Left renal pelvis (tissue), 4 donors: ENCODE measurements around the gene NOC3L. TPM values are rescaled to one million over a fixed set of nuclear protein-coding genes. Genes with fewer than 3 reads are reported as not detected.
"Not testable (repeated sequence)": the region's sequence is repeated elsewhere in the genome, so short reads cannot be mapped to it uniquely, and the experiment has no call there.

Experiments used
- DNase-seq, 4 donors: peaks; one replicate each; pipeline ENCODE4 v3.0.0-alpha.2; 2013; ENCODE audit warnings: low read depth in 4 of 4, low spot score in 3 of 4
- polyA plus RNA-seq, 4 donors: library from polyadenylated mRNA; unstranded; fragments of 120-200 nt; gene quantifications; one replicate each; pipeline ENCODE4 v1.2.1, GENCODE V29; 2013; ENCODE audit not compliant: insufficient read length in 4 of 4

Gene NOC3L, protein sequence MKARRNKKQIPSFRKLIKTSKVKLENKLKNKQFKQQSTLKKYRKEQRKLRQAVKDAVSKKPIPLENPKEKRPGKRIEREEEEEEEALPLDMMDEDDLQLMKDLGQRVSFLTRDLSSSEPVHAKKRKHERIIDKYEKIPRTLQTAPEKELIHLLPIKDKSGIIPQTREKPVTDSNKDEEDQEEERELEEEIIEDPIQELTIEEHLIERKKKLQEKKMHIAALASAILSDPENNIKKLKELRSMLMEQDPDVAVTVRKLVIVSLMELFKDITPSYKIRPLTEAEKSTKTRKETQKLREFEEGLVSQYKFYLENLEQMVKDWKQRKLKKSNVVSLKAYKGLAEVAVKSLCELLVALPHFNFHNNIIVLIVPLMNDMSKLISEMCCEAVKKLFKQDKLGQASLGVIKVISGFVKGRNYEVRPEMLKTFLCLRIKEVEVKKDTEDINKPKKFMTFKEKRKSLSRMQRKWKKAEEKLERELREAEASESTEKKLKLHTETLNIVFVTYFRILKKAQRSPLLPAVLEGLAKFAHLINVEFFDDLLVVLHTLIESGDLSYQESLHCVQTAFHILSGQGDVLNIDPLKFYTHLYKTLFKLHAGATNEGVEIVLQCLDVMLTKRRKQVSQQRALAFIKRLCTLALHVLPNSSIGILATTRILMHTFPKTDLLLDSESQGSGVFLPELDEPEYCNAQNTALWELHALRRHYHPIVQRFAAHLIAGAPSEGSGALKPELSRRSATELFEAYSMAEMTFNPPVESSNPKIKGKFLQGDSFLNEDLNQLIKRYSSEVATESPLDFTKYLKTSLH
- 10 to 100 TPM; 20.3 to 23.9 (median 22.0) TPM for polyA plus RNA-seq

DNA sequence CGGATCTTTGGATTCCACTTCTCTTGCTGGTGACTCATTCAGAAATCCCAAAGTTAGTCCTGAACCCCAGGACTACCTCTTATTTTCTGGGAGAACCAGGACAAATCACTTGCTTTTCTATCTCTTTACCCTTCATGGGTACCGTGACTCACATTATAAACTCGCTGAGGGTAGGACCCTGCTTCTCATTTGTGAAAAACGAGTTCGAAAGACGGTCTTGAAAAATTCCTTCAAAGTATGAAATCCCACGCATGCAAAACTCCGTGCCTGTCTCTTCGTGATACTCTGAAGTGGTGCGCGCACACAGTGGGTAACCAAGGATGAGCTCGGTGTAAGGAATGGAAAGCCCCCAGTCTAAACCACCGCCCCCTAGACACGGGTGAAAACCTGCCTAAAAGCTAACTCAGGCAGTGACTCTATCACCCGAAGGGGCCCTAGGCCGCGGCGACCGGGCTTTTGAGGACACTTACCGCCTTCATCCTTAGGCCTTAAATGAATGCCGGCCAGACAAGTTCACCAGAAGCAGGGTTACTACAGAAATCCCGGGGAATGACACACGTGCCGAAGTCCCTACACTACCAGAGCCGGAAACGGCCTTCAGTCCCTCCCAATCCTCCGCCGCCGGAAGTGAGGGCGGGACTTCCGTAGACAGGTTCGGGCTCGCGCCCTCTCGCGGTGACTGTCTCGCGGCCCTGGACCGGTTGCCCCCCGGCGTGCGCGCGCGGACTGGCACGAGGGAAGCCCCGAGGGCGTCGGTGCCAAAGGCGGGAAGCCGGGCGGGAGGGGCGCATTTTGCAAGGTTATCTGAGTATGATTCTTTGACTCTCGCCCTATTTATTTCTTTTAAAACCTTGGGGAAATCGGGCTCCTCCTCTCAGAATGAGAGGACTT is at the start of gene NOC3L:
NOC3L (minus strand) TSS at position 580 of the 891 bp plus-strand sequence; CDS start at position 479, 101 bp downstream.
- DNase-seq, result peak; percentile 83 to 91 (median 87)

DNA sequence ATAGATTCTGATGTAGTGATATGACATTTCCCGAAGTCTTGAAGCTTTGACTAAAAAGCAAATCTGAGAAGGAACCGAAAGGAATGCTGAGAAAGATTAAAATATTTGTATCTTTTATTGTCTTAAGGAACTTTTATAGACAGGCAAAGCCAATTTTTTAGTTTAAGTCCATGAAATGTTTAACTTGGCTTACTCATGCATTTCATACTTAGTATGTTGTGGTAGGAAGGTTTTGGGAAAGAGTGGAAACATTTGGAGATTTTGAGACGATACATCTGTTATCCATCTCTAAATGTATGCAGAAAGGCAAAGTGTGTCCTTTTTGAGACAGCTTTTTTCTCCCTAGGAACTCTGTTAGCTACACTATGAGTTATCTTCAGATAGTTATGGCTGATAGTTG is 49.7 kb upstream of the NOC3L start:
- DNase-seq, result peak in 2 of 4 donors; percentile 34 to 43

DNA sequence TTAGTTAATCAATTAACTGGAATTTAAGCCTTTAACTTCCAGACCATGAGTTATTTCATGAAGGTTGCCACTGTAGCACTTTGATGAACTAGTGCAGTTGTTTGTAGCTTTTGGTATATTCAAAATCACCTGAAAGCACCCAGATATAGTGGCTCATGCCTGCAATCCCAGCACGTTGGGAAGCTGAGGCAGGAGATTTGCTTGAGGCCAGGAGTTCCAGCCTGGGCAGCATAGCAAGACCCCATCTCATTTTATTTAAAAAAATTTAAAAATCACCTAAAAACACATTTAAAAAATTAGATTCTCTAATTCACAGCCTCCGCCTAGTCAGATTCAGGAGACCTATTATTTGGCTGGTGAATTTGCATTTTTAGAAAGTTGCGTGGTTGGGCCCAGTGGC is 48.6 kb upstream of the NOC3L start:
- DNase-seq, result no peak

DNA sequence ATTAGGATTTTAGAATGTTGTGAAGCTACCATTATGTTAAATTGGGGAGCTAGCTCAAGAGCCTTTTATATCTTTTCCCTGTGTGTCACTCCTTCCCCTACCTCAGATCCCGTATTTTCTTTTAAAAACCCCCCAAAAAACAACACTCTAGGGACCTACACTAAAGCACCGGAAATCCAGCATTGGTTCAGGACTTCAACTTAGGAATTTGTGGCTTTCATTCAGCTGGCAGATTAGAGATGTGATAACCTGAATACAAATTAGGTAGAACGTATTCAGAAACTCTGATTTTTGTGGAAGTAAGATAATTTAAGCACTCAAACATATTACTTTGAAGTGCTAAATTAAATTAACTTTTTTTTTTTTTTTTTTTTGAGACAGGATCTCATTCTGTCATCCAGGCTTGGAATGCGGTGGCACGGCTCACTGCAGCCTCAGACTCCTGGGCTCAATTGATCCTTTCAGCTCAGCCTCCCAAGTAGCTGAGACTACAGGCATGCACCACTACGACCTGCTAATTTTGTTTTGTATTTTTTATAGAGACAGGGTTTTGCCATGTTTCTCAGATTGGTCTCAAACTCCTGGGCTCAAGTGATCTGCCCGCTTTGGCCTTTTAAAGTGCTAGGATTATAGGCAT is 46.4 kb upstream of the NOC3L start:
- DNase-seq, result no peak

DNA sequence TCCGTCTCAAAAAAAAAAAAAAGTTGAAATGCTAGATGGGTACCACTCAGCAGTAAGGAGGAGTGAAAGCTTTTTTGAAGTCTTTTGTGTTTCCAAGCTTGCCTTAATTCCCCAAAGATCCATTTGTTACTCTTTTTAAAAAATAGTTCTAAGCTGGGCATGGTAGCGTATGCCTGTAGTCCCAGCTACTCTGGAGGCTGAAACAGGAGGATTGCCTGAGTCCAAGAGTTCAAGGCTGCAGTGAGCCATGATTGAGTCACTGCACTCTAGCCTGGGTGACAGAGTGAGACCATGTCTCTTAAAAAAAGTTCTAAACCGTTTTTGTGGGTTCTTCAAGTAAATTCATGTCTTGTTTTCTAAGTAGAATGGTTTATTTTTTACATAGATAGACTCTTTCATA is 44.9 kb upstream of the NOC3L start:
- no peak for DNase-seq

DNA sequence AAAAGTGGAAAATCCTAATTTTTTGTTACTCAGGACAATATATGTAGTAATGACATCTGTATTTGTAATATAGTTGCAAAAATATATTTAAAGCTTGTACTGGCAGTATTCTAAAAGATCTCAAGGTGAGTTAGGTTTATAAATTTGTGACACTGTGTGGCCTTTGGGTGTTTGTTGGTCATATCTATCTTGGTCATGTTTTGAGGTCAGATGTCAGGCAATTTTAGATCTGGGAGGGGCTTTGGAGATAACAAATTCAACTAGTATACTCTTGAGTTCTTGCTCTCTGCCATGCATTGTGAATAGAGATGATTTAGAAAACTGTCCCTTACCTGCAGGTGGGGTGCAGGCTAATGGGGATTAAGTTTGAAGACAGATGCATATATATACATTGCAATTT is 42.7 kb upstream of the NOC3L start:
- DNase-seq, result no peak

DNA sequence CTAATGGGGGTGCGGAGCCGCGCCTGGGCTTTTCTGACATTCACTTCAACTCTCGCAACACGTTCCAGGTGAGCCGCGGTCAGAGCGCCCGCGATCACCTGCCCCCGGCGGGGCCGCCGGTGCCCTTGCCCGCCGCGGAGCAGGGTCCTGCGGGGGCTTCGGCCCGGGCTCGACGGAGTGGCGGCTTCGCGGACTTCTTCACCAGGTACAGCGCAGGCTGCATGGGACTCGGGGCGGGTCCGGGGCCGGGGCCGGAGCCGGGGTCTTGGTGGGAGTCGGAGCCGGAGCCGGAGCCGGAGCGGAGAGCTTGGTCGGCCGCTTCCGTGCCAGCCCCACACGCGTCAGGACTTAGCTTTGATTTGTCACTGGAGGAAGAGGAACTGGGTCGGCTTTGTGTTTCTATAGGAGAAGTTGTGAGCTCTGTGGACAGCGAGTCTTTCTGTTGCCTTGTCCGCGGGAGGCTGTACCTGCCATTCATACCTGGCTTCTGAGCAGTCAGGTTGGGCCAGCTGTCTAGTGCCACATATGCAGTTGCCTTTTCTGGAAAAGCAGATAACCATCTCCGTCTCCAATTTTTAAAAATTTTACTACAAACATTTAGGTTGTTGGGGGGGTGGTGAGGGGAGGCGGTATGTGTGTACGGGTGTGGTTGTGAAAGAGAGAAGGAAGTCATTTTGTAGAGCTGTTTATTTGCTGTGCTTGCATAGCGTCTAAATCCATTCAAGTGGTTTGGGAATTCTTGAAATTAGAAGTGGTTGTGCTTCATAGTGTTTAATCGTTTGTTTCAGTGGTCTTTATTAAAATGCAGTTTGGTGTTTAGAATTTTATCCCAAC is 40.9 kb upstream of the NOC3L start:
- DNase-seq, result peak; percentile 33 to 60 (median 44)

DNA sequence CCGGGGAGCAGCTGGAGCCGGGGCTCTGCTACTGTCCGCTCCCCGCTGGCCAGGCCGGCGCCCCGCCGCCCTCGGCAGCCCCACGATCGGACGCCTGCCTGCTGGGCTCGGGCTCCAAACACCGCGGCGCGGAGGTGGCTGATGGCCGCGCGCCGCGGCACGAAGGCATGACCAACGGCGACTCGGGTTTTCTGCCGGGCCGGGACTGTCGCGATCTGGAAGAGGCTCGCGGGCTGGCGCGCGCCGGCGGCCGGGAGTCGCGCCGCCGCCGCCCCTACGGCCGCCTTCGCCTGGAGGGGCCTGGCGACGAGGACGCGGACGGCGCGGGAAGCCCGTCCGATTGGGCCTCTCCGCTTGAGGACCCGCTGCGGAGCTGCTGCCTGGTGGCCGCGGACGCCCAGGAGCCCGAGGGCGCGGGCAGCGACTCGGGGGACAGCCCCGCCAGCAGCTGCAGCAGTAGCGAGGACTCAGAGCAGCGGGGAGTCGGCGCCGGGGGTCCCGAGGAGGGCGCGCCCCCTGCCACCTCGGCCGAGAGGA is 40.2 kb upstream of the NOC3L start:
- peak in 2 of 4 donors; percentile 26 to 33 for DNase-seq

DNA sequence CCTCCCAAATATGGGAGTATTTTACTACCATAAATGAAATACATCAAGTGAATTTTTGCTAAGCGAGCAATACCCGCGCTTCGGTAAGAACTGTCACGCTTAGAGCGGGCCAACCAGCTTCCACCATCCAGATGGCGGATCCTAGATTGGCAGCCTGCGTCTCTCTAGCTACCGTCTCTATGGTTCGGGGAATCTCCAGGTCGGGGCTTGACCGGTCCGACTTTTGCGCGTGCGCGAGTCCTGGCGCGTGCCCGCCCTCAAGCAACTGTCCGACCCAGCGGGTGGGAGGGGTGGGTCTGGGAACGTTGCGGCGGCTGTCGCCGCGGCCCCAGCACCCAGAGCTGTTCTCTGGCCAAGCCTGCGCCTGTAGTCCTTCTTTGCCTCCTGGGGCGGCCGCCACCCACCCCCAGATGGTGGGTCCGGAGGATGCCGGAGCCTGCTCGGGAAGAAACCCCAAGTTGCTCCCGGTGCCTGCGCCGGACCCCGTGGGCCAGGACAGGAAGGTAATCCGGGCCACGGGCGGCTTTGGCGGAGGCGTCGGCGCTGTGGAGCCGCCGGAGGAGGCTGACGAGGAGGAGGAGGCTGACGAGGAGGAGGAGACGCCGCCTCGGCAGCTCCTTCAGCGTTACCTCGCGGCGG is 39.6 kb upstream of the NOC3L start, which contains the start of gene TBC1D12:
TBC1D12 (plus strand) TSS at position 338 of the 639 bp plus-strand sequence; CDS start at position 411, 73 bp downstream.
- DNase-seq, result peak; percentile 89 to 91 (median 90)

DNA sequence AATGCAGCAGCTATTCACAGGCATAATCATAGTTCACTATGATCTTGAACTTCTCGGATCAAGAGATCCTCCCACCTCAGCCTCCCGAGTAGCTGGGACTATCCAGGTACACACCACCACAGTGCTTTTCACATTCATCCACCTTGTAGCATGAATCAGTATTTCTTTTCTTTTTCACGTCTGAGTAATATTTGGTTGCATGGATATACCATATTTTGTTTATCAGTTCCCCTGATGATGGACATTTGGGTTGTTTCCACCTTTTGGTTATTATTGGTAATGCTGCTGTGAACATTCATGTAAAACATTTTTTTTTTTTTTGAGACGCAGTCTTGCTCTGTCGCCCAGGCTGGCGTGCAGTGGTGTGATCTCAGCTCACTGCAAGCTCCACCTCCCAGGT is 36.0 kb upstream of the NOC3L start:
- DNase-seq, result no peak

DNA sequence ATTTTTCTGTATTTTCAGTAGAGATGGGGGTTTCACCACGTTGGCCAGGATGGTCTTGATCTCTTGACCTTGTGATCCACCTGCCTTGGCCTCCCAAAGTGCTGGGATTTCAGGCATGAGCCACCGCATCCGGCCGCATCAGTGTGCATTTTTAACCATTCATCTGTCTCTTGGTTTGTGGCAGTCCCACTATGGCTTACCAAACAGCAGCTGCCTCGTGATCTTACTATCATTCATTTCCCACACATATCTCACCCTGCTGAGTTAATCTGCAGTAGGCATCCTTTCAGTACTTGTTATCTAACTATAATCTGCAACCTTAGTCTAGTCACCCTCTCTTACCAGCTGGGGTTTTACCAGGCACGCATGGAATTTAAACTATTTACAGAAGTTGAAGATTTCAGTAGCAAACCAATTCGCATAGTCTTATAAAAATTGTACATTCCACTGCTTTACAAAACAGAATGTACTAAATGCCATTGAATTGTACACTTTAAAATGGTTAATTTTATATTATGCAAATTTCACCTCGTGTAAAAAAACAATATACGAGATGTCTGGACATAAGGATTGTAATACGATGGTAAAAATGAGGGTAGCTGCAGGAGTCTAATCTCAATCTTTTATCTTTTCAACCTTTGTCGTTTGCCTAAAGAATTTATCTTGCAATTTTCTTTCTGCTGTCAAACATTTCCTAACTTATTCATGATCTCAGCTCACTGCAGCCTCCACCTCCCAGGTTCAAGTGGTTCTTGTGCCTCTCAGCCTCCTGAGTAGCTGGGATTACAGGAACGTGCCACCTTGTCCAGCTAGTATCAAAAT is 35.0 kb upstream of the NOC3L start:
- no peak for DNase-seq

DNA sequence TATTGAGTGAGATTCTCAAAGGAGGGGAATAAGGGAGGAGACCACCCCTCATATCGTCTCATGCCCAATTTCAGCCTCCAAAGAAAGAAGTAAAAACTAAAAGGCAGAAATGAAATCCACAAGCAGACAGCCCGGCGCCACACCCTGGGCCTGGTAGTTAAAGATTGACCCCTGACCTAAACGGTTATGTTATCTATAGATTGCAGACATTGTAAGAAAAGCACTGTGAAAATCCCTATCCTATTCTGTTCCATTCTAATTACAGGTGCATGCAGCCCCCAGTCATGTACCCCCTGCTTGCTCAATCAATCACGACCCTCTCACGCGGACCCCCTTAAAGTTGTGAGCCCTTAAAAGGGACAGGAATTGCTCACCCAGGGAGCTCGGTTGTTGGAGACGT is 29.4 kb upstream of the NOC3L start:
- DNase-seq, result not testable (repeated sequence)

DNA sequence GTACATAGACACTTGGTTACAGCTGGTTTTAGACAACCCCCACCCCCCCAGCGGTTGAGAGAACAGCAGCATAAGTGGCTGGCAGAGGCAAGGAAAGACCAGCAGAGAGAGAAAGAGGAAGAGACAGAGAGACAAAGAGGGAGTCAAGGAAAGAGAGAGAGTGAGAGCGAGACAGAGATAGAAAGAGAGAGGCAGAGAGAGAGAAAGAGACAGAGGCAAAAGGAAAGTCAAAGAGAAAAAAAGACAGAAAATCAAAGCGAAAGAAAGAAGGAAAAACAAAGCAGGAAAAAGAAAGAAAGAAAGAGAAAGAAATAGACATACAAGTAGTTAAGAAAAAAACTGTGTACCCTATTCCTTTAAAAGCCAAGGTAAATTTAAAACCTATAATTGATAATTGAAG is 23.0 kb upstream of the NOC3L start:
- DNase-seq, result not testable (repeated sequence)

DNA sequence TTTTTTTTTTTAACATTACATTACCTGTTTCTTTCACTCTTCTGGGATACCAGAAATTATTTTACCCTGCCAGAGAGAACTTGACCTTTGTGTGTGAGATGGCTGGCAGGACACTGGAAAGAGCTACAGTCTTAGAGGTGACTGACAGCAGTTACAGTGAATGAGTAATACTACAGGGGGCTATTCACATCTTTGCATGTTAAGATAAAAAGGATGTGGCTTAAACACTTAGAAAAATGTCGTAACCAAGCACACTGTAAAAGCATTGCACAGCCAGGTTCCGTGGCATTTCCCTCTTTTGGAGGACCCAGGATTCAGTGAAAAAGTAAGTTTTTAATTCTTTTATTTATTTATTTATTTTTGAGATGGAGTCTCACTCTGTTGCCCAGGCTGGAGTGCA is 20.8 kb upstream of the NOC3L start:
- DNase-seq, result no peak

DNA sequence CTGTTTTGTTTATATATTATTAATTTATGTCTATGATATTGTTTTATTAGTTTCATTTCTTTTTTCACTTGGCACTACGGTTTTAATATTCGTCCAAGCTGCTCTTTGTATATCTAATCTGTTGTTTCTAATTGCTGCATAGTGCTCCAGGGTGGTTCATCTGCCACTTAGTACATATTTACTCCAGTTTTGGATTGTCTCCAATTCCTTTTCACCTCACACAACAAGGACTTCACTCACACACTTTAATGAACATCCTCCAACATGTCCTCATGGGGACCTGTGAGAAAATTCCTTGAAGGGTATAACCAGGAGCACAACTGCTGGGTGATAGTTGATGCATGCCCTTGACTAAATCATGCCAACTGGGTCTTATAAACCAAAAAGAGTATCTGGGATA is 14.1 kb upstream of the NOC3L start:
- DNase-seq, result no peak

DNA sequence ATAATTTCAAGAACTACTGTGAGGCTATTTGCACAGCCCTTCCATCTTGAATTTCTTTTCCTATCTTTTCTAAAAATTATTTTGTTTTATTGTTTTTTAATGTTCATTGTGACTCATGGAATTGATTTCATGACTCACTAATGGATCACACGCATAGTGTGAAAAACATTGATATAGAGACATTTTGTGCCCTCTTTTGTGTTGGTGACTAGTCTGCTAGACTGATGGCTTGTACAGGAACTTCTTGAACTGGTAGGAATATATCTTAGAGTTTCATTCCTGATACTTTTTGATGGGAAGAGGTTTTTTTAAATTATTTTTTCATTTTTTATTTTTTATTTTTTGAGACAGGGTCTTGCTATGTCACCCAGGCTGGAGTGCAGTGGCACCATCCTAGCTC is 12.6 kb upstream of the NOC3L start:
- no peak for DNase-seq

DNA sequence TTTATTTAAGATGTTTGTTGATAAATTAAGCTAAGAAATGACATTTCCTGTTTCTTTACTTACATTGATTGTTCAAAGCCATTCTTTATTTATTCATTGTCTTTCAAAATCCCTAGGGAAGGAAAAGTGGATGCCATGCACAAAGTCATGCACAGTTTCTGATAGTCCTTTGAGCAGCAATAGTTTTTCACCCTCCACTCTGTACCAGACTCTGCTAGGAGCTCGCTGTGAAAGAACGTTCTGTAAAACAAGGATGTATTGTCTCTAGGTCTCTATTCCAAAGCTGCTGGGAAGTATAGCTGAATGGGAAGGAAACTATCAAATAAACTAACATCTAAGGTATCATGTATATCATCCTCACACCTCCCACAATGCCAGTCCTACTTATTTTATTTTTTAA is 7.8 kb upstream of the NOC3L start:
- DNase-seq, result no peak

DNA sequence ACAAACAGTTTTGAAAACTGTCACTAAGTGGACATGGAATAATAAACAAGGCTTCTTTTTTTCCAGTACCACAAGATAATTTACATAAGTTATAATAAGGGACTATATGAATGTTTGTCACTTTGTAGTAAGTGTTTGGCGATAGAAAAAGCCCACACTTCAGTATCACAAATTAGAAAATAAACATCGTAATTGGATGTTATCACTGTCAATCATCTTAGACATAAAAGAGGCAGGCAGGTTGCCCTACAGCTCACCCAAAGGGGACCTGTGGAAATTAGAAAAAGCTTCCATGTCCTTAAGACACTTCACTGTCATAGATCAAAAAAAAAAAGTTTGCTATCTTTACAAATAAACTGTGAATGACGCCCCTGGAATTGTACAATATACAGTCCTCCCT is 3.6 kb upstream of the NOC3L start:
- DNase-seq, result no peak
